Stimulated activated CD4-positive, alpha-beta T cell treated with anti-CD3 and anti-CD28 coated beads, TNF-alpha, amount 100 ng/mL, for 48 hours (primary cell): ENCODE measurements around the gene ADIPOR2.
A peak's percentile ranks its signal among the peaks of the same experiment; 100 is the strongest.

Experiments used
- DNase-seq, 3 donors: peaks; one replicate each; pipeline ENCODE4 v3.0.0-alpha.2; 2020; ENCODE audit warnings: low read depth in 3 of 3

The ADIPOR2 gene

DNA sequence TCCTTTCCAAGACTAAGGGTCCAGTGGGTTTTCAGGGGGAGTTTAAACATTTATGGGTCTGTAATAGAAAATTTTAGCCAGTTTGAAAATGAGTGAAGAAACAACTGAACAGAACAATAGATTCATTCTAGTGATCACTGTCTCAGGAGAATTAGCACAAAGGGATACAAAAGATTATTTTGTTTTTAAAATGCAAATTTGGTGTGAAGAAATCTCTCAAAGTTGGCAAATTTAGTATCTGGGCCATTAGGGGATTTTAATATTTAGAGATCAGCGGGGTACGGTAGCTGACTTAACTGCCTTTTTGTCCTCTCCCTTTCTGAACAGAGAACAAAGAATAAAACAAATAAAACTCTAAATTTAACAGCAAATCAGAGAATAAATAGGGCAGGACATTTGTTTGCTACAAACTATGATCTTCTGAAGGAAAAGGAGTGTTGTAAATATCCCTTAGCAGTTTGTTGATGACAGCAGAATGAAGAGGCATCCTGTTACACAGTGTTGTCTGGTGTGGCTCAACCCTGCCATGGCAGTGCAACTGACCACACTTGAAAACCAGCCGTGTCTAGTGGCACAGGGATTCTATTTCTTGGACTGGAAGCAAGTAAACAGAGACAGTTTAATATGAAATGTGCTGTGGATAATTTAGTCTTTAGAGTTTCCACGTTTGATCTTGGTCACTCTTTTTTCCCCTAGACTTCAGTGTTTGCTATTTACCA, 83.2 kb downstream of the ADIPOR2 start:
- DNase-seq: no peak

DNA sequence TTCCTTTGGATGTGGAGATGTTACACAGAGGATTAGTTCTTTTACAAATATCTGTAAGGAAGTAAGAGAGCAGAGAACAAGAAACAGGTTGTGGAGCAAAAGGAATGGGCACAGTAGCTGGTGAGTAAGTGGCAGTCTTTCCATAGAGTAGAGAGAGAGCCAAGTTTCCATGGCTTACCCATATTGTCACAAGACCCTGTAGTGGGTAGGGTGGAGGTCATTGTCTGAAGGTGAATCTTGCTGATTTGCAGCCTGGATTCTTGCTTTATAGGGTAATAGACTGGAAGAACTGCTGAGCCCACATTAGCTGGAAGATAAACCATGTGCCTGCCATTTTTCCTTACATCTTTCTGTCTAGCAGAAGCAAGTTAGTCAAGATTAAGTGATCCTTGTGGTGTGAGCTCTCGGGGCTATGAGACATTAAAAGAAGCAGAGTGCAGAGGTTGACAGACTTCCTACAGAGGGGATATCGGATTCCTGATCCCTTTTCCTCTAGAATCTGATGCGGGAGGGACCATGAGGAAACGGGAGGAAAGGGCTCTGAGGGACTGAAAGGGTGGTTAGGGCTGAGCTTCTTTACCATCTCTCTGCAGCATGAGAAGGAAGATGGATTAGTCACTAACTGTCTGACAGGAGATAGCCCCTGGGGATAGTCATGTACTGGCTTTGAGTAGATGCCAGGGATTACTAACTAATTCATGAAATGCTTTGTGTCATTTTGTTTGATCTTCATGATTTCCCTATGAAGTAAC, 85.5 kb downstream of the ADIPOR2 start:
- no peak for DNase-seq

DNA sequence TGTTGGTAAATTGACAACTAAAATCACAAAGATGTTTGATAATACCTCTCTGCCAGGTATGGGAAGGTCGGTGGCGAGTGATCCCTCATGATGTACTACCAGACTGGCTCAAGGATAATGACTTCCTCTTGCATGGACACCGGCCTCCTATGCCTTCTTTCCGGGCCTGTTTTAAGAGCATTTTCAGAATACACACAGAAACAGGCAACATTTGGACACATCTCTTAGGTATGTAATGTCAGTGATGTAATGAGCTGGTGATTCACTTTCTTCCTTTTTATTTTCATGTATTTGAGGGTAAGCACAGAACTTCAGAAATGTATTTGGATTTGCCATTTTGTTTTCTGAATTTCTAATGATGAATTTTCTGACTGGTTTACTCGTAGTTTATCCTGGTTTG, 86.9 kb downstream of the ADIPOR2 start:
- DNase-seq: no peak

DNA sequence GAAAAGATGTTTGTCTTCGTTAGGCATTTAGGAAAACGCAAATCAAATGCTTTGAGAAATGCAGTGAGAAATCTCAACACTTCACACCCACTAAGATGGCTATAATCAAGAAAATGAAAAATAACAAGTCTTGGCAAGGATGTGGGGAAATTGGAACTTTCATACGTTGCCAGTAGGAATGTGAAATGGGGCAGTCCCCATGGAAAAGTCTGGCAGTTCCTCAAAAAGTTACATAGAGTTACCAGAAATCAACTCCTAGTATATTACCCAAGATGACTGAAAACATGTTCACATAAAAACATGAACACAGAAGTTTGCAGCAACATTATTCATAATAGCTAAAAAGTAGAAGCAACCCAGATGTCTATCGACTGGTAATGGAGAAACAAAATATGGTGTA, 88.0 kb downstream of the ADIPOR2 start:
- DNase-seq: no peak

DNA sequence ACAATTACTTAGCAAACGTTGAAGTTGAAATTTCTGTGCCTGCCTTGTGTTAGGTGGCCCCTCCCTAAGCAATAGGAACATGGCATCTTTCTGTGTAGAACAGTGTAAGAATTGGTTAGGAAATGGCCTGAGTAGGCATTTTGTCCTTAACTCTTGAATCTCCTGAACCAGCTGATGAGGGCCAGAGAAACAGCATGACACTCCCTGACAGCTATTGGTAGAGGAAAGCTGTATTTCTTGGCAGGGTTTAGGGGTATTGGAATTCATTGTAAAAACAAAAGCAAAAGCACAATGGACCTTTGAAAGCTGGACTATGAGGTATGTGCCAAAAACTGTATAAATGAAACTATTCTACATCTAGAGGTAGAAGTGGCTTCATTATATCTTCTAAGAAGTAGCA, 88.9 kb downstream of the ADIPOR2 start:
- no peak for DNase-seq

DNA sequence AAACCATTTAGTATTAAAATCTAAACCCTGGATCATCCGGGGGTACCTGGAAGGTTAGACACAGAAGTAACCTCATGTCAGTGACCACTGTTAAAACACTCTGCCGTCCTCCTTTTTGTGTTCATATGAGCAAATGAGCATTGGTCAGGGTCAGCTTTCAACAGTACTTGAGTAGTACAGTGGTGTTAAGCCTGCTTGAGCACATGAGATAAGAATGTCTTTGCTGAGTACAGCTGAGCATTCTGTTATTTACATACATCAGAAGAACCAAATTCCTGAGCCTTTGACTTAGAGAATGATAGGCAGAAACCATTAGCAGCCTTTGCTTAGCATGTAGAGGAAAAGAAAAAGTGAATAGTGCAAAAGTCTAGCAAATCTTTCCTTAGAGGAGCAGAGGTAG, 90.9 kb downstream of the ADIPOR2 start:
- DNase-seq: no peak

DNA sequence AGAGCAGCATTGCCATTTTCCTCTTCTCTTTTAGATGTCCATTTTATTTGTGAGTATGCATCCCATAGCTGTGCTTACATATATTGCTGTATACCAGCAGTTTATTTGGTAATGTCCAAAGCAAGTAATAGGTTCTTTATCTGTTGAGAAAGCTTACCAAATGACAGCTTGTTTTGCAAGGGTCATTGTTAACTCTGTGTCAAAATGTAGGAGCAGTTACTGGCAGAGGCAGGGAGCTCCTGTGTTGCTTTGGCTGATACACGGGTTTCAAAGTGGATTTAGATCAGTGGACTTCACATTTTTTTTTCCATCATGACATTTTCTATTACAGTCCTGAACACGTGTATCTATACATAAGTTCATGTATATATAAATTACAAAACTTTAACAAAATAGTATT, 91.3 kb downstream of the ADIPOR2 start:
- no peak for DNase-seq

DNA sequence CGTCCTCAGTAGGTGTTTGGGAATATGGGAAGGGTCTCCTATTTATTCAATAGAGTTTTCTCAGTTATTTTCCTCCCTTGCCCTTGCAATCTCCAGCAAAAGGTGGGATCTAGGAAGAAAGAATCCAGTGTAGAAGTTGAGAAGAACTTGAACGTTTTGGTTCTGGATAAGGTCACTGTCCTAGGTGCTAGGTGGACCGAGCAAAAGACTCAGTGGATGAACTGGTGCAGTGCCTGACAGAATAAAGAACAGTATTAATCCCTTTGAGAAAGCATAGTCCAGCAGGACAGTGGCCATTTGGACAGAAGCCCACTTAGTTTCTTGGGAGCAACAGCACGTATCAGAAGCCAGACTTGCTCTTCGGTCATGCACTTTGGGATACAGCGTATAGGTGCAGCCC, 96.8 kb downstream of the ADIPOR2 start:
- no peak for DNase-seq

DNA sequence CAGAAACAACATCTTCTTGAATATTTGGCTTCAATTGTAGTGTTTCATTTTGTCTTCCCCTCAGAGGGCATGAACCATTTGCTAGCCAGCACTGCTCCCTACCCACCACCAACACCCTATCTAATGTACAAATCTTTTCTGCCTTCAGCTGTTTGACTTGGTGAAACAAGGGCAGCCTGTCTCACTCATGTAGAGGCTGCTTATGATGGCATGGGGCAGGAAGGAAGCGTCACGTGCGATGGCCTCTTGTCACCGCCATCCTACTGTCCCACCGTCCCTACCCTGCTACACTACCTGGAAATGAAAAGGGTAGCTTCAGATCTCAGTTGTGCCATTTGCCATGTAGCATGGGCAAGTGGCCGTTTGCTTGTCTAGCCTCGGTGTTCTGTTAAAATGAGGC, 99.6 kb downstream of the ADIPOR2 start:
- DNase-seq: no peak

DNA sequence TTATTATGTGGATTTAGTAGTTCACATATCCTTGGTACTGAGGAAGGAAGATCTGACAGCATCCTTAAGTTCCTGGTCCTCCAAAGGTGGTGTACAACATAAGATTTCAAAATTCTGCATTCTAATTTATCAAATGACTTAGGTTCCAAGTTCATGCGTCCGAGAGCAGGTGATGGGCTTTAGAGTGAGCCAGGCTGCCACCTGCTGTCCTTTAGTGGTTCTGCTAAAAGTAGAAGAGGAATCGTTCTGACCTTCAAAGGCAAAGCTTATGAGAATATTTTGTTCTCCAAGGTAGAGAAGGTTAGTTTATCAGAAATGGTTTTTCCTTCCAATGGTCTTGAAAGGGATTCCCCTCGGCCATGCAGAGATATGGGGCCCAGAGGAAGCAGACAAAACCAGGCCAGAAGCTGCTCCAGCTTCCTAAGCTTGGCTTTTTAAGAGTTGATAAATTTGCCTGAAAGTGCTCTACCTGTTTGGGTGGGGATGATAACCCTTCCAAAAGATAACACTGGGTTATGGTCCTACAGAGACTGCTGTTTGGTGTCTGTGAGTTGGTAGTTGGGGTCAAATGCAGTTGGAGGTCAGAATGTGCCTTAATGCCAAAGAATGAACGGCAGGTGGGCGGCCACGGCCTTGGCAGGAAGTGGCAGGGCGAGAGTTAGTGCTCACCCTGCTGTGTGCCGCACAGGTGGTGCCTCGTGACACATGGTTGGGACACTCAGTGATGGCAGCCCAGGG, 100.4 kb downstream of the ADIPOR2 start:
- DNase-seq: peak in 1 of 3 donors; percentile 40

DNA sequence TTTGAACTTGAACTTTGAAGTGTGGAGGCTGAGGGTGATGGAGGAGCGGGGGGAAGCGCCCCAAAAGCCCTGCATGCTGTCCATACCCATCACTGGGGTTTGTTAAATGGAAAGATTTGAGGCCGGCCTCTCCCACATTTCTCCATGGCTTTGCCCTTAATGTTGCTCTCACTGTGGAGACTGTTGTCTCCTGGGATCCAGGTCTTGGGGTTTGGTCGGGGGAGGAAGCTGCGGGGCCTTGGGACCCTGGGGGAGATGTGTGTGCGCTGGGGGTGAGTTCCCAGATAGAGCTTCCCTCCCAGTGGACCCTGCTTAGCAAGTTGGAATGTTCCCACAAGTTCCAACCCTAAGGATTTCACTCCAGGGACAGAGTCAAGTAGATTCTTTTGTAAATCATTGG, 101.5 kb downstream of the ADIPOR2 start:
- DNase-seq: no peak

DNA sequence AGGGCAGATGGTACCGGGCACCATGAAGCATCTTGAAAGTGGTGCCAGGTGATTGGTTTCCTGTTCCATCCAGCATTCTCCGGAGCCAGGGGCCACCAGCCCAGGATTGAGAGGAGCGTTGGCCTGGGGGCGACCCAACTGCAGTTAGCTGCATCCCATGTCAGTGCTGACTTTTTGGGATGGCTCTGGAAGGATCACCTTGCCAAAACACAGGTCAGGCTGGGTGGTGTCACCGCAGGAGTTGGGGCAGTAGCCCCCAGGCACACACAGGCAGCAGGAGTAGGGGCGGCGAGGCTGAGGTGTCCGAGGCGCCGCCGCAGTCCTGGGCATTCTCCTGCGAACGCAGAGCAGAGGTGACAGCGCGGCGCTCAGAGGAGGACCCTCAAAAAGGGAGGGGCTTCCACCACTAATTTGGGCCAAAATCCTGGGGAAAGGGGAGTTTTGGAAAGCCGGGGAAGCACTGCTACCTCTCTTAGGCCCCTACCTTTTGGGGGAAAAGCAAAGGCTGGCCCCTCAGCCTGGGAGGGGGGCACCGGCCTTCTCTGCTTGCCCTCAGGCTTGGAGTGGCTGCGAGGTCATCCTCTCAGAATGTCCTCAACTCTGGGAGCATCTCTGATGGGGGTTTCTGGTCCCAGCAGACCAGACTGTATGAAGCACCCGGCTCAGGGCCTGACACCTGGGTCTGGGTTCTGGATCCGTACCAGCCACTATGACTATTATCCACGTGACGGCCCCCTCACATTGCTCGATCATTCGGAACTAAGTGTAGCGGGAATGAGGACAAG, 102.7 kb downstream of the ADIPOR2 start:
- DNase-seq: no peak

DNA sequence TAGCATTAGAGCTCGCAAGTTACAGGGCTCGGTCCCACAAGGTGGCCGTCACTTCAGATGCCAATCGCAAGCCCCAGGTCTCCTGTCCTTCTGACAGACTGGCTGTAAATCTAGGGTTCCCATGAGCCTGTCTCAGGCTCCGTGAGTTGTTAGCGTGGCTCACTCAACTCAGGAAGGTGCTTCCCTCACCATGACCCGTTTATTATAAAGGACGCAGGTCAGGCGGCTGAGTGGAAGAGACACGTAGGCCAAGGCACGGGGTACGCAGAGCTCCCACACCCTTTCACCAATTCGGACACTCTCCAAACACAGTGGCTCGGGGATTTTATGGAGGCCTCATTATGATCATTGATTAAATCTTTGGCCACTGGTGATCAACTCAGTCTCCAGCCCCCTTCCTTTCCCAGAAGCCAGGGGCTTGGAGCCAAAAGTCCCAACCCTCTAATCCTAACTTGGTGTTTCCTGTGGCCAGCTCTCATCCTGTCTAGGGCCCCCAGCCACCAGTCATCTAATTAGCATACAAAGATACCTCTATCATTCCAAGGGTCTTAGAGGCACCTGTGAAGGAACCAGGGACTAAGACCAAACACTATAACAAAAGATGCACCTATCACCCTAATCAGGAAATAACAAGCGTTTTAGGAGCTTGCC, 103.7 kb downstream of the ADIPOR2 start:
- DNase-seq: no peak

DNA sequence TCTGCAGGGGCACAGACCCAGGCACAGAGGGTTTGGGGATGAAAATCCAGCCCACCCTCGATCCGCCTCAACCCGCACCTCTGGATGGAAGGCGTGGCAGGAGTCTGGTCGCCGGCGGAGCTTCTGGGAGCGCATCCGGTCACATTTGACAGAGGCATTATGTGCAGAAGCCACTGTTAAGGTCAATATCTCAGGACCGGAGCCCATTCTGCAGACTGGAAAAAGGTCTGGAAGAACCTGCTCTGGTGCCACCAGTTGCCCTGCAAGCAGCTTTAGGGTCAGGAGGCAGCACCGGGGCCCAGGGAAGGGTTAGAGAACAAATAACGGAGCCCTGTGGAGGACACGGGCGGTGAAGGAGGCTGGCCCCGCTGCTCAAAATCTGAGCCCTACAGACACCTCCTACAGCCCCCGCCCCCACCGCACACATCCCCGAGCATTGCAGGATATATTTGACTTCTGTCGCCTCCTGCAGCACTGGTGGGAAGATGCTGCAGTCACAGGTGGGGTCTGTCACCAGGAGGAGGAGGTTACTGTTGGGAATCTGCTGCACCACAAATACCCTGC, 104.4 kb downstream of the ADIPOR2 start:
- no peak for DNase-seq

DNA sequence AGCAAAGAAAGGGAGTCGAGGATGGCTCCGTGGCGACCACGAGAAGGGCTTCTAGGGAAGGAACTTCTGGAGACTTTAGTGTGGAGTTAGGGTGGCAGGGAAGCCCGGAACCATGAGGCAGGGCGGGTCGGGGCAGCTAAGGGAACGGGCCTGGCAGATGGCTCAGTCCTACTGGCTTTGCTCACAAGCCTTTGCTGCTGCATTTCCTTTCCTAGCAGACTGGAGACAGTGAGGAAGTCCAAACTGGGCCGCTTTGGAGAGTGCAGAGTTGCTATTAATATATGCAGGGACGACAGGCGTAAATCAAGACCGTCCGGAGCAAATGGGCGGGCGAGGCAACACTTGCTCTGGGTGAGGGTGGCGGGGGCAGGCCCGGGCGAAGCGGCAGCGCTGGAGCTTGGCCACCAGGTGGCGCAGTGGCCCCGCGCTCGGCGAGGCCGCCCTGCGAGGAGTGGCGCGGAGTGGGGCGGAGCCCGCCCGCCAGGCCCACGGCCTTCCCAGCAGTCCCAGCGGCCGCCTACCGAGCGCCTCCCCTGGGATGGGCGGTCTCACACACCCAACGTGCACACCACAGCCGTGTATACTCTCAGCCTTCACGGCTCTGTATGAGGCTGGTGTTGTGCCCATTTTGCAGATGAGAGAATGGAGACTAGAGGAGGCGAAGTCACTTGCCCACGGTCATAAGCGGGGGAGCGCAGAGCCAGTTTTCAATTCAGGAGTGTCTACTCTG, 105.1 kb downstream of the ADIPOR2 start:
- peak; percentile 89 to 92 (median 90) for DNase-seq

DNA sequence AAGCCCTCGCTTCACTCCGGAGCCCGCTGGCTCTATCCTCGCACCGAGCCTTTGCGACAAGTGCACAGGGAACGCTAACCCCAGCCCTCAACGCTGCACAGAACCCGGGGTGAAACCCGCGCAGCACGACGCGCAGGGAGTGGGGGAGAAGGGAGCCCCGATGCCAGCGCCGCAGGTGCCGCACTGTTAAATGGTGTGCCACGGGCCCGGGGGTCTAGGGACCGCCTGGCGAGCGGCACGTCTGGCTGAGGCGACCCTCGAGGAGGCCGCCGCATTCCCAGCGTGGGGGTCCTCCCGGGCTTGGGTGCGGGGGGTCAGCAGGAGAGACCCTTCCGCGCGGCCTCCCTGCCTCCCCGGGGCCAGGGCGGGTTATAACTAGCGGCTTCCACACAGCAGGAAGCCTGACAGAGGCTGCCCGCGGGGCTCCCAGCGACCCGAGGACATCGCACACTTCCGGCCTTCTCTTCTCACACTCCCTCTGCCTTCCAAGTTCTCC, 105.7 kb downstream of the ADIPOR2 start:
- DNase-seq: peak in 1 of 3 donors; percentile 42

DNA sequence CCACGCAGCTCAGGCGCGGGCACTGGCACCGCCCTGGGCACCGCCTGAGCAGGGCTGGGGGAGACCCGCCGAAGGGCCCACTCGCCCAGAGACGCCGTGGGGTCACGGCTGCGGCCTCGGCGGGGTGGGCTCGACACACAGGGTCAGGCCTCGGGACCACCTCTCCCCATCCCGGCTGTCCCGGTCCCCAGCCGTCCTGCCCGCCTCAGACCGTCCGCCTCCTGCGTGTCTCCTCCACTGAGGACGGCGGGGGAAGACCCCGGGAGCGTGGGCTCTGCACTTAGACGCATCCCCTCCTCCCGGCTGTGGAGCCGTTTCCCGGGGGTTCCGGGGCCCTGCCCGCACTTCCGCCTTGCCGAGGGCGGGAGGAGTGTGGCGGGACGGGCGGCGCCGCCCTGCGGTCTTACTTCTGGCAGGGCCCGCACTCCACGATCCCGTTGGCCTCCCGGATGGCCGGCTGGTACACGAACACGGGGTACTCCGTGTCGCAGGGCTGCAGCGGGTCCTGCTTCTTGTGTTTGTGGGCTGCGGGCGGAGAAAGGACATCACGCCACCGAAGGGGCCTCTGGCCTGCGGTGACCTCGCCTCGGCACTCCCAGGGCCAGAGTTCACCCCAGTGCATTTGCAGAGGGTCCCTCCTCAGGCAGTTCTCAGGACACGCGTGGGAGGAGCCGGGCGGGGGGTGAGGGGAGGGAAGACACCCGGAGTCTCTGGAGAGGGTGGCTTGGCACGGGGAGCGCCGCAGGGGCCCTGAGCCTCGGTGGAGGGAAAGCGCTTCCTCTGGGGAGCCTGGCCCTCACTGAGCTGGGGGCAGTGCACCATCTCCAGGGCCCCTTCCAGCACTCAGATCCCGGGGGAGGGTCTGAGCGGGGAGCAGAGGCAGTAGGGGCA, 106.4 kb downstream of the ADIPOR2 start:
- DNase-seq: peak in 2 of 3 donors; percentile 39 to 44

DNA sequence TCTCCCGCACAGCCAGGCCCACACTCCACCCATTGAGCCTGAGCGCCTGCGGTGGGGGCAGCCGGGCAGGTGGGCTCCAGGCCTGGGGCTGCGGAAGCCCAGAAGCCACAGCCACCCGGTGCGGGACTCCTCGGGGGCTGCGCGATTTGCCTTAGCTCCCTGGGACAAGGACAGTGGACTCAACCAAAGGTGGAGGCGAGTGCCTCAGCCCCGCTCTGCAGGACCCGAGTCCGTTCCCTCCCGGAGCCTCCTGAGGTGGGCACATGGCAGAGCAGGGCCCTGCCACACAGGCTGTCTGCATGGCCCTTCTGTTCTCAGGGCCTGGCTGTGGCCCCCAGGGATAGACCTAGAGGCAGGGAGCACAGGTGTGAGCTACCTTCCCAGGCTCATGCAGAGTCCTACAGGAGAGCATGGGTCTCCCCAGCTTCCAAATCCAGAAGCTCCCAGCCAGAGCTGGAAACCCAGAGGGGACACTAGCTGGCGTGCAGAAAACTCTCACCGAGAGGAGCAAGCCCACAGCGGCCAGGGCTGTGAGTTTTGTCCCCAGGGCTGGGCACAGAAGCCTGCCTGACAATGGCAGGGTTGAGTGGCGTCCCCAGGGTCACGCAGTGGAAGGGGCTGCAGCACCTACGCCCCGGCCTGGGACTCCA, 107.2 kb downstream of the ADIPOR2 start:
- no peak for DNase-seq

DNA sequence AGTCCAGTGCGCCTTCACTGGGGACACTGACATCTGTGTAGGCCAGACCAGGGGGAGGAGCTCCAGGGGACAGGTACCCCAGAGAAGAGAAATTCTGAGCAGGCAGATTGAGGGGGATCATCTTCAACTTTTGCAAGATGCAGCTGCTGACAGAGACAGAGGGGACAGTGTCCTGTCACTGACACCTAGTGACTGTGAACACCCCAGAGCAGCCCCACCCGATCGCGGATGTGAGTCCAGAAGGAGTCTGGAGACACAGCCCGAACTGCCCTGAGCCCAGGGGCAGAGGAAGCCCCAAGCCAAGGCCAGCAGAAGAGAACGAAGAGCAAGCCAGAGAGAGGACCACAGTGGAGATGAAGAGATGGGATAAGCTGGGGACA, 107.8 kb downstream of the ADIPOR2 start:
- no peak for DNase-seq
